Kidney (tissue), 14 donors: ENCODE measurements around the gene NDFIP1. TPM values are rescaled to one million over a fixed set of nuclear protein-coding genes. Genes with fewer than 3 reads are reported as not detected.

ENCODE experiments used
- DNase-seq, 5 donors: peaks; one replicate each; pipeline ENCODE4 v3.0.0-alpha.2; 2013 to 2020
- FAIRE-seq: peaks from 2 replicates; lab custom pipeline; 2012; peaks lifted over from hg19 to GRCh38; lab: Jason Lieb, UNC
- H3K27ac ChIP-seq, 2 donors: one replicate each; pipeline ENCODE4 v1.7.0; 2013; ENCODE audit warnings: low read depth in 2 of 2, low read length in 2 of 2, inconsistent platforms in 1 of 2
- H3K27me3 ChIP-seq: one replicate; pipeline ENCODE4 v1.7.1; 2013; ENCODE audit warnings: low read length, inconsistent platforms; ENCODE audit not compliant: control insufficient read depth, insufficient read depth
- H3K36me3 ChIP-seq, 3 donors: one replicate each; pipeline versions ENCODE4 v1.7.0 to v1.7.1; 2013; ENCODE audit warnings: low read length in 3 of 3, control low read depth in 1 of 3, inconsistent platforms in 1 of 3; ENCODE audit not compliant: insufficient read depth in 3 of 3, control insufficient read depth in 2 of 3
- H3K4me1 ChIP-seq, 3 donors: one replicate each; pipeline versions ENCODE4 v1.7.0 to v1.7.1; 2013; ENCODE audit warnings: low read length in 3 of 3, inconsistent platforms in 1 of 3, low read depth in 1 of 3; ENCODE audit not compliant: control insufficient read depth in 2 of 3, insufficient read depth in 2 of 3
- H3K4me3 ChIP-seq, 3 donors: one replicate each; pipeline versions ENCODE4 v1.7.0 to v1.8.1; 2013; ENCODE audit warnings: low read length in 3 of 3, control low read depth in 1 of 3, inconsistent platforms in 1 of 3
- H3K9ac ChIP-seq, 3 donors: one replicate each; pipeline versions ENCODE4 v1.7.0 to v1.7.1; 2013; ENCODE audit warnings: low read length in 3 of 3, control low read depth in 1 of 3, inconsistent platforms in 1 of 3
- H3K9me3 ChIP-seq, 3 donors: one replicate each; pipeline versions ENCODE4 v1.7.0 to v1.7.1; 2013; ENCODE audit warnings: low read length in 3 of 3, control low read depth in 1 of 3, inconsistent platforms in 1 of 3; ENCODE audit not compliant: control insufficient read depth in 2 of 3, insufficient read depth in 1 of 3
- CTCF ChIP-seq: IDR thresholded peaks from 3 replicates; pipeline ENCODE4 v1.5.1; 2012; ENCODE audit warnings: mild to moderate bottlenecking, moderate library complexity, borderline replicate concordance; ENCODE audit not compliant: insufficient read depth; ENCODE audit errors: extremely low read depth
- intact Hi-C: fragments of 100-400 bp; cut with DNase I; formaldehyde crosslinking; loops from one replicate; pipeline ENCODE4 v1.11.1; 2022
- polyA plus RNA-seq: library from polyadenylated mRNA; stranded (reverse); fragments of 350-450 nt; fragmentation: Illumina TruSeq; extraction: RNeasy Lipid Tissue Mini Kit (QIAGEN cat#74804); gene quantifications from one replicate; pipeline ENCODE4 v1.2.3, GENCODE V29; 2014; ENCODE audit warnings: low read depth, low replicate concordance; ENCODE audit not compliant: insufficient read depth
- total RNA-seq: library from RNA; stranded (reverse); fragmentation: NEBNext Ultra II Directional; extraction: Animal tissue kit (Norgen Biotek cat#: 25700); gene quantifications from one replicate; pipeline ENCODE4 v1.2.1, GENCODE V29; 2021
- donor health status: control.
- donor health status: control.
- donor health status: control.
- donor health status: control.
- donor health status: control.
- donor health status: DM: yes; HTN: yes; CAD: no.
- donor health status: Normal renal cell carcinoma (clear cell type).

The NDFIP1 gene
- total and polyA plus RNA-seq, 2 donors from 2014 or later, result 92.8 to 107 TPM

- Histone ChIP-seq H3K27ac (no peak overlapping the region), H3K4me3 (no peak overlapping the region), H3K9me3 (no peaks in the 10 kb centered on the region), H3K4me1 (no peaks in the 10 kb centered on the region), H3K36me3 (peaks cover 13 to 46% (median 17%) of the 10 kb centered on the region in 3 donors), H3K9ac (no peak overlapping the region), H3K27me3 (no peaks in the 10 kb centered on the region)
- intact Hi-C loops, result loop anchor here (10.0 kb wide), 1 partner anchor 149 kb away; no protein-coding TSS in a partner anchor
- peak; percentile 69 for FAIRE-seq
- peak; percentile 28 for TF ChIP-seq CTCF
- DNase-seq, result peak in 1 of 5 donors; percentile 53
Measured at GRCh38 chr5:142143878-142144277, 35.3 kb downstream of the NDFIP1 start.

GRCh38 chr5:142145106-142145900 lies 36.7 kb downstream of the NDFIP1 start:
- Histone ChIP-seq H3K4me1 (no peaks in the 10 kb centered on the region), H3K27me3 (no peaks in the 10 kb centered on the region), H3K9me3 (no peaks in the 10 kb centered on the region), H3K27ac (no peak overlapping the region), H3K36me3 (peaks cover 13 to 46% (median 17%) of the 10 kb centered on the region in 3 donors), H3K4me3 (no peak overlapping the region), H3K9ac (no peak overlapping the region)
- DNase-seq (peak in 4 of 5 donors; percentile 54 to 85 (median 72)), FAIRE-seq (peak; percentile 72)
- TF ChIP-seq CTCF, result peak; percentile 66
- intact Hi-C loops, result loop anchor here (10.0 kb wide), 1 partner anchor 151 kb away; no protein-coding TSS in a partner anchor

GRCh38 chr5:142149363-142149762 lies 40.8 kb downstream of the NDFIP1 start:
- FAIRE-seq, result no peak
- Histone ChIP-seq H3K9ac (no peak overlapping the region), H3K9me3 (no peaks in the 10 kb centered on the region), H3K4me3 (no peak overlapping the region), H3K27ac (no peak overlapping the region), H3K36me3 (peaks cover 13 to 25% (median 15%) of the 10 kb centered on the region in 3 donors), H3K27me3 (no peaks in the 10 kb centered on the region), H3K4me1 (peaks cover 0 to 2% (median 0%) of the 10 kb centered on the region in 3 donors)
- TF ChIP-seq CTCF, result no peak
- no peak for DNase-seq
- intact Hi-C loops, result loop anchor here (10.0 kb wide), 1 partner anchor 155 kb away; no protein-coding TSS in a partner anchor
